ENCODE data around the gene SNX9. TPM values are rescaled to one million over a fixed set of nuclear protein-coding genes. Genes with fewer than 3 reads are reported as not detected.

SNX9 gene
- total and polyA plus RNA-seq, 12 donors = 18.8 to 39.7 (median 31.2) TPM

DNA sequence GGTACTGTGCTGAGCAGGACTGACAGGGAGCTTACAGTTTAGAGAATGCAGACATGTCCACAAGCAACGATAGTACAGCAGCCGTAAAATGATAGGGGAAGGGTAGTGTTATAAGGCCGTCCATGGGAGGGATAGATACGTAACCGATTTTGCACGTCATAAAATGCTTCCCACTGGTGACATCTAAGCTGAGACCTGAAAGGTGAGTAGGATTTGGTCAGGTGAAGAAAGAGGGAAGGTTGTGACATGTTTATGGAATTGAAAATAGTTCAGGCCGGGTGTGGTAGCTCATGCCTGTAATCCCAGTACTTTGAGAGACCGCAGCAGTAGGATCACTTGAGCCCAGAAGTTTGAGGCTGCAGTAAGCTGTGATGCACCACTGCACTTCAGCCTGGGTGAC lies 25.6 kb downstream of the SNX9 start:
- peaks cover 0 to 26% (median 16%) of the 10 kb centered on the region in 11 donors for H3K9me3 ChIP-seq
- peaks cover 11 to 66% (median 44%) of the 10 kb centered on the region in 9 donors for H3K4me1 ChIP-seq
- DNase-seq (no peak), ATAC-seq (no peak)
- 87 to 93% methylated on average over 8 of the region's 8 CpGs for WGBS, 2 donors
- H3K27ac ChIP-seq = no peak overlapping the region
- intact Hi-C loops (cut with DNase I) = no loop called here
- no peak overlapping the region for H3K4me3 ChIP-seq
- H3K27me3 ChIP-seq = no peaks in the 10 kb centered on the region
- H3K36me3 ChIP-seq = no peaks in the 10 kb centered on the region
- TF ChIP-seq, protein P1, sequence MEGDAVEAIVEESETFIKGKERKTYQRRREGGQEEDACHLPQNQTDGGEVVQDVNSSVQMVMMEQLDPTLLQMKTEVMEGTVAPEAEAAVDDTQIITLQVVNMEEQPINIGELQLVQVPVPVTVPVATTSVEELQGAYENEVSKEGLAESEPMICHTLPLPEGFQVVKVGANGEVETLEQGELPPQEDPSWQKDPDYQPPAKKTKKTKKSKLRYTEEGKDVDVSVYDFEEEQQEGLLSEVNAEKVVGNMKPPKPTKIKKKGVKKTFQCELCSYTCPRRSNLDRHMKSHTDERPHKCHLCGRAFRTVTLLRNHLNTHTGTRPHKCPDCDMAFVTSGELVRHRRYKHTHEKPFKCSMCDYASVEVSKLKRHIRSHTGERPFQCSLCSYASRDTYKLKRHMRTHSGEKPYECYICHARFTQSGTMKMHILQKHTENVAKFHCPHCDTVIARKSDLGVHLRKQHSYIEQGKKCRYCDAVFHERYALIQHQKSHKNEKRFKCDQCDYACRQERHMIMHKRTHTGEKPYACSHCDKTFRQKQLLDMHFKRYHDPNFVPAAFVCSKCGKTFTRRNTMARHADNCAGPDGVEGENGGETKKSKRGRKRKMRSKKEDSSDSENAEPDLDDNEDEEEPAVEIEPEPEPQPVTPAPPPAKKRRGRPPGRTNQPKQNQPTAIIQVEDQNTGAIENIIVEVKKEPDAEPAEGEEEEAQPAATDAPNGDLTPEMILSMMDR (IDR thresholded peaks at IDR 0.05) = no peak

DNA sequence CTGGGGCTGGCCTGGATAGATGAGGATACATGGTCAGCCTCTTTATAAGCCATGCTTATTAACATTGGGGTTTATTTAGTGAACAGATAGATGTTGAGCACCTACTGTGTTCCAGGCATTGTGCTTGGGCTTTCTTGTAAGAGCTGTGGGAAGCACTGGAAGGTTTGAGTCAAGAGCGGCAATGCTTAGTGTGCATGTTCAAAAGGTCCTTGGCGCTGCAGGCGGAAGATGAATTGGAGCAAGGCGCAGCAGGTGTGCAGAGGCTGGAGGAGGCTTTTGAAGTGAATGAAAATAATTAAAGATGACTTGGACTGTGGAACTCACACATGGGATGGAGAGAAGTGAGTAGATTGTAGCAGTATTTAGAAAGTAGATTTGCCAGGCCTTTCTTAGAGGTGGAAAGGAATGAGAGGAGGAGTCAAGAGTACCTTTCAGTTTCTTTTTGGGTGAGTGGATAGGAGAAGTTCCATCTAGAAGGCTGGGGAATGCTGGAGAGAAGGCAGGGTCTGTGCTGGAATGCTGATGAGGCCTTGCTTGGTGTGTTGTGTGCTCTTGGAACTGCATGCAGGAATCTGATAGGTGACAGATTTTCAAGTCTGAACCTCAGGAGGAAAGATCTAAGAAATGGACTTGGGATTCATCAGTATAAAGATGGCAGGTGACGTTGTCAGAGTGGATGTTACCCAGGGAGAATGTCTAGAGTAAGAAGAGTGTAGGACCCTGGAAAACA lies 26.4 kb downstream of the SNX9 start:
- peaks cover 0 to 30% (median 17%) of the 10 kb centered on the region in 11 donors for H3K9me3 ChIP-seq
- ATAC-seq = peak in 2 of 8 donors; percentile 7 to 15
- peaks cover 8 to 61% (median 42%) of the 10 kb centered on the region in 9 donors for H3K4me1 ChIP-seq

DNA sequence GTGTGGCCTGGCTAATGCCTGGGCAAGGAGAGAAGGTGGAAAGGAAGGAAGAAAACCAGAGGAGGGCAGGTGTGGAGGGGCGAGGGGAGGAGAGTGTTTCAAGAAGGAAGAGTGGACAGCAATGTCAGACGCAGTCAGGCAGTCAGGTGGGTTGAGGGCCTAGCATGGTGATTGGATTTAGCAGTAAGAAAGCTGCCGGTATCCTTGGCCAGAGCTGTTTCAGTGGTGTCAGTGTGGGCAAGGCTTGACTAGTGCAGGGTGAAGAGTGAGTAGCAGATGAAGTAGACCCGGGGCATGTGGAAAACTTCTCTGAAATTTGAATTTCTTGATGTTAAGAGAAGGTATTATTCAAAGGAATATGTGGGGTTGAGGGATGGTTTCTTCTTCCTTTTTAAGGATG lies 27.0 kb downstream of the SNX9 start:
- WGBS, 2 donors = 81 to 84% methylated on average over 4 of the region's 4 CpGs
- TF ChIP-seq, protein P1 (IDR thresholded peaks at IDR 0.05) = no peak
- Histone ChIP-seq H3K4me3 (no peak overlapping the region), H3K4me1 (peaks cover 8 to 57% (median 40%) of the 10 kb centered on the region in 9 donors), H3K27me3 (no peaks in the 10 kb centered on the region), H3K27ac (peak overlapping the region in 1 of 10 donors; percentile 2), H3K36me3 (no peaks in the 10 kb centered on the region), H3K9me3 (peaks cover 0 to 31% (median 17%) of the 10 kb centered on the region in 11 donors)
- ATAC-seq (peak in 1 of 8 donors; percentile 18), DNase-seq (no peak)
- intact Hi-C loops (cut with DNase I) = no loop called here

More for the DNA sequence above, 26.4 kb downstream of the SNX9 start:
- Histone ChIP-seq H3K27me3 (no peaks in the 10 kb centered on the region), H3K27ac (no peak overlapping the region), H3K36me3 (no peaks in the 10 kb centered on the region), H3K4me3 (no peak overlapping the region)
- intact Hi-C loops (cut with DNase I) = no loop called here
- WGBS, 2 donors = 97 to 99% methylated on average over 5 of the region's 5 CpGs
- TF ChIP-seq, protein P1 (IDR thresholded peaks at IDR 0.05) = no peak
- DNase-seq = no peak

DNA sequence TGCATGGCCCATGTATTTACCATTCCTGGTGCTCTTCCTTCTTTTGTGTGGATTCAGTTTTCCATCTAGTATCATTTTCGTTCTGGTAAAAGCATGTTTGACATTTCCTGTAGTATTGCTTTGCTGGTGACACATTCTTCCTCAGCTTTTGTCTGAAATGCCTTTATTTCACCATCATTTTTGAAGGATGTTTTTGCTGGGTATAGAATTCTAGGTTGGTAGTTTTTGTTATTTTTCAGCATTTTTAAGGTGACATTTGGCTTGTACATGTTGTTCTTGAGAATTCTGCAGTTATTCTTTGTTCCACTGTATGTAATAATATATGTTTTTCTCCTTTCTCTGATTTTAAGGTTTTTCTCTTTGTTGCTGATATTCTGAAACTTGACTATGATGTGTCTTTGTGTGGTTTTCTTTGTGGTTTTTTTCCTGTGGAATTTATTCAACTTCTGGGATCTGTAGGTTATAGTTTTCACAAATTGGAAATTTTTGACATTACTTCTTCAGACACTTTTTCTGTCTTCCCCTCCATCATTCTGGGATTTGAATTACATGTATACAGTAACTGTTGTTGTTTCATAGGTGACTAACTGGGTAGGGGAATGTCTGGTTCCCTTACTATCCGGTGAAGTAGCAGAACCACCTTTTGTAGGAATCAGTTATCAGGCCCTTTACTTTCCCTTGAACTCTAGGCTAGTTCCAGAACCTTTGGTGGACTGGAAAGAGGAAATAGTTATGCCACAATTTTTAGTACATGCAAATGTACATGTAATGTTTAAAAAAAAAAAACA lies 30.2 kb downstream of the SNX9 start:
- 83 to 90% methylated on average over 2 of the region's 2 CpGs for WGBS, 2 donors
- peaks cover 0 to 40% (median 19%) of the 10 kb centered on the region in 9 donors for H3K4me1 ChIP-seq
- no peaks in the 10 kb centered on the region for H3K36me3 ChIP-seq
- no peak overlapping the region for H3K4me3 ChIP-seq
- H3K9me3 ChIP-seq = peaks cover 0 to 38% (median 20%) of the 10 kb centered on the region in 11 donors
- H3K27me3 ChIP-seq = no peaks in the 10 kb centered on the region
- intact Hi-C loops (cut with DNase I) = no loop called here
- no peak for ATAC-seq
- TF ChIP-seq, protein P1 (IDR thresholded peaks at IDR 0.05) = no peak
- DNase-seq = no peak
- no peak overlapping the region for H3K27ac ChIP-seq

Data from heart right ventricle (tissue), 16 donors.